MM.1S (cell line): Measurements from ENCODE around the gene SS18.

Experiments
- CTCF ChIP-seq: fragments of 300-600 bp; sonication (generic); IDR thresholded peaks from 2 replicates; pipeline ENCODE4 v1.5.1; 2016; ENCODE audit warnings: antibody characterized with exemption, low read length, mixed read lengths
- EZH2phosphoT487 ChIP-seq: fragments of 300-600 bp; sonication (generic); IDR thresholded peaks from 2 replicates; pipeline ENCODE4 v1.6.1; 2018; ENCODE audit warnings: antibody characterized with exemption, low read length

GRCh38 chr18:25998461-25998860 lies 92.0 kb downstream of the SS18 start:
- no peak for TF ChIP-seq CTCF
- TF ChIP-seq EZH2phosphoT487, result no peak
